IMR-90 (cell line): Measurements from ENCODE around the gene TBL3.

ENCODE experiments used
- CEBPB ChIP-seq: IDR thresholded peaks from 2 replicates; pipeline ENCODE4 v1.6.1; 2012; ENCODE audit warnings: low read depth, low read length, improper control_type of control experiment
- CHD1 ChIP-seq: IDR thresholded peaks from 2 replicates; pipeline ENCODE4 v1.6.1; 2012; ENCODE audit warnings: low read depth, low read length, improper control_type of control experiment
- CTCF ChIP-seq: conservative IDR thresholded peaks from 2 replicates; pipeline ENCODE4 v1.5.1; 2012; ENCODE audit warnings: mild to moderate bottlenecking, low read depth, low read length, improper control_type of control experiment
- MAFK ChIP-seq: IDR thresholded peaks from 2 replicates; pipeline ENCODE4 v1.6.1; 2012; ENCODE audit warnings: low read depth, low read length, improper control_type of control experiment
- MXI1 ChIP-seq: IDR thresholded peaks from 2 replicates; pipeline ENCODE4 v1.6.1; 2012; ENCODE audit warnings: low read depth, mild to moderate bottlenecking, low read length, moderate library complexity, borderline replicate concordance
- POLR2A ChIP-seq: IDR thresholded peaks from 2 replicates; pipeline ENCODE4 v1.6.1; 2012; ENCODE audit warnings: mild to moderate bottlenecking, low read depth, low read length
- RCOR1 ChIP-seq: IDR thresholded peaks from 2 replicates; pipeline ENCODE4 v1.6.1; 2012; ENCODE audit warnings: mild to moderate bottlenecking, low read length, improper control_type of control experiment; ENCODE audit not compliant: insufficient replicate concordance
- RFX5 ChIP-seq: IDR thresholded peaks from 2 replicates; pipeline ENCODE4 v1.8.0; 2012; ENCODE audit warnings: low read depth, mild to moderate bottlenecking, low read length, moderate library complexity
- USF2 ChIP-seq: fragments of 150-350 bp; IDR thresholded peaks from 2 replicates; pipeline ENCODE4 v1.6.1; 2017; ENCODE audit warnings: mild to moderate bottlenecking, antibody characterized with exemption, low read length, low read depth

GRCh38 chr16:1936945-1937479 is 34.8 kb upstream of the TBL3 start:
- TF ChIP-seq CTCF (no peak), CEBPB (no peak), USF2 (no peak), POLR2A (no peak), RCOR1 (no peak), MXI1 (no peak), CHD1 (no peak), MAFK (no peak), RFX5 (no peak)
